Sigmoid colon (tissue), 4 donors: ENCODE data around the gene GGACT.
"Not testable (repeated sequence)": the region's sequence is repeated elsewhere in the genome, so short reads cannot be mapped to it uniquely, and the experiment has no call there.

Experiments
- POLR2A ChIP-seq, 2 donors: fragments of 450-650 bp; IDR thresholded peaks; one replicate each; pipeline ENCODE4 v1.6.1; 2016; ENCODE audit warnings: antibody characterized with exemption in 2 of 2, mild to moderate bottlenecking in 2 of 2, moderate library complexity in 2 of 2
- POLR2AphosphoS5 ChIP-seq, 4 donors: sonication (generic); formaldehyde crosslinking; IDR thresholded peaks; one replicate each; pipeline ENCODE4 v1.6.1; 2017; ENCODE audit warnings: antibody characterized with exemption in 4 of 4
- TF ChIP-seq, protein P1 (sequence below), 4 experiments: fragments of 450-650 bp in 3 of 4; fragments of 200-600 bp in 1 of 4; IDR thresholded peaks; one replicate each; pipeline ENCODE4 v1.5.1; 2016 to 2019; ENCODE audit warnings: antibody characterized with exemption in 4 of 4, mild to moderate bottlenecking in 3 of 4, moderate library complexity in 2 of 4

DNA sequence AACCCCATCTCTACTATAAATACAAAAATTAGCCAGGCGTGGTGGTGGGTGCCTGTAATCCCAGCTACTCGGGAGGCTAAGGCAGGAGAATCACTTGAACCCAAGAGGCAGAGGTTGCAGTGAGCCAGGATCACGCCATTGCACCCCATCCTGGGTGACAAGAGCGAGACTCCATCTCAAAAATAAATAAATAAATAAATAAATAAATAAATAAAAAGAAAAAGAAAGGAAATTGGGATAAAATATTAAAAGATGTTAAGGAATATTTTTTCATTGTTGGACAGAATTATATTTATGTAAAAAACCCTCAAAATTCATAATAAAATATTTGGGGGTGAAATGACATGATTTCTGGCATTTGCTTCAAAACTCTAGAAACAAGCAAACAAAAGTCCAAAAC is 11.3 kb downstream of the GGACT start:
- TF ChIP-seq, protein P1, sequence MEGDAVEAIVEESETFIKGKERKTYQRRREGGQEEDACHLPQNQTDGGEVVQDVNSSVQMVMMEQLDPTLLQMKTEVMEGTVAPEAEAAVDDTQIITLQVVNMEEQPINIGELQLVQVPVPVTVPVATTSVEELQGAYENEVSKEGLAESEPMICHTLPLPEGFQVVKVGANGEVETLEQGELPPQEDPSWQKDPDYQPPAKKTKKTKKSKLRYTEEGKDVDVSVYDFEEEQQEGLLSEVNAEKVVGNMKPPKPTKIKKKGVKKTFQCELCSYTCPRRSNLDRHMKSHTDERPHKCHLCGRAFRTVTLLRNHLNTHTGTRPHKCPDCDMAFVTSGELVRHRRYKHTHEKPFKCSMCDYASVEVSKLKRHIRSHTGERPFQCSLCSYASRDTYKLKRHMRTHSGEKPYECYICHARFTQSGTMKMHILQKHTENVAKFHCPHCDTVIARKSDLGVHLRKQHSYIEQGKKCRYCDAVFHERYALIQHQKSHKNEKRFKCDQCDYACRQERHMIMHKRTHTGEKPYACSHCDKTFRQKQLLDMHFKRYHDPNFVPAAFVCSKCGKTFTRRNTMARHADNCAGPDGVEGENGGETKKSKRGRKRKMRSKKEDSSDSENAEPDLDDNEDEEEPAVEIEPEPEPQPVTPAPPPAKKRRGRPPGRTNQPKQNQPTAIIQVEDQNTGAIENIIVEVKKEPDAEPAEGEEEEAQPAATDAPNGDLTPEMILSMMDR (IDR thresholded peaks at IDR 0.05) = not testable (repeated sequence)
- TF ChIP-seq POLR2AphosphoS5, POLR2A (IDR thresholded peaks at IDR 0.05): not testable (repeated sequence)
